GM12872 (cell line): ENCODE measurements around the gene IRX1.

Source experiments
- CTCF ChIP-seq: IDR thresholded peaks from 3 replicates; pipeline ENCODE4 v1.5.1; 2011; ENCODE audit warnings: low read depth, mild to moderate bottlenecking, low read length, moderate library complexity; ENCODE audit not compliant: insufficient read depth

Gene IRX1

GRCh38 chr5:3595006-3595961 lies at the start of gene IRX1:
Gene IRX1, plus strand, starts transcription at chr5:3595832. Its CDS starts 274 bp downstream, at chr5:3596106.
- TF ChIP-seq CTCF = no peak

- TF ChIP-seq CTCF = no peak
These were observed 49.6 kb upstream of the IRX1 start for GRCh38 chr5:3546028-3546427.

- TF ChIP-seq CTCF = no peak
These were observed 31.5 kb upstream of the IRX1 start for GRCh38 chr5:3564116-3564515.

- TF ChIP-seq CTCF = no peak
These were observed 30.7 kb upstream of the IRX1 start for GRCh38 chr5:3564827-3565518.

- no peak for TF ChIP-seq CTCF
These were observed 10.7 kb upstream of the IRX1 start for GRCh38 chr5:3584724-3585531.

- TF ChIP-seq CTCF = no peak
These were observed 5.3 kb upstream of the IRX1 start for GRCh38 chr5:3590161-3590966.
